ENCODE data around the gene TMX1. TPM values are rescaled to one million over a fixed set of nuclear protein-coding genes. Genes with fewer than 3 reads are reported as not detected.

TMX1 gene
- total and polyA plus RNA-seq, 2 of the 8 experiments (the other 6 are each of a cell fraction or from before 2014, with no cell fraction given), result 26.6 to 84.0 TPM

- Histone ChIP-seq H3K23ac (ENCODE audit: insufficient read length) (no peak overlapping the region), H3K79me1 (ENCODE audit: low read depth, low read length) (no peaks in the 10 kb centered on the region), H3K18ac (ENCODE audit: extremely low read depth, low read length) (no peak overlapping the region), H3K4me2 (ENCODE audit: insufficient read depth in 1 of 2, low read depth in 2 of 2, low read length in 2 of 2) (no peak overlapping the region), H2AK5ac (ENCODE audit: low read depth, low read length) (no peak overlapping the region), H3K27ac (ENCODE audit: low read depth, low read length) (no peak overlapping the region), H3K9me3 (ENCODE audit: insufficient read depth in 2 of 2, low read depth in 1 of 2, low read length in 1 of 2) (no peaks in the 10 kb centered on the region), H3K56ac (replicated peaks; ENCODE audit: insufficient read length, low read depth, low read length) (no peak overlapping the region), H3K27me3 (replicated peaks in 1 of 4; ENCODE audit: control insufficient read depth in 3 of 4, extremely low read depth in 1 of 4, insufficient read depth in 3 of 4, low read length in 3 of 4) (no peaks in the 10 kb centered on the region), H3K79me2 (ENCODE audit: control insufficient read depth in 1 of 2, insufficient read depth in 2 of 2, low read length in 2 of 2) (no peaks in the 10 kb centered on the region), H2BK120ac (replicated peaks; ENCODE audit: low read depth, low read length) (no peak overlapping the region), H3K23me2 (ENCODE audit: low read depth, low read length) (no peaks in the 10 kb centered on the region), H2BK12ac (ENCODE audit: low read depth, low read length) (no peak overlapping the region), H3K36me3 (ENCODE audit: control insufficient read depth in 2 of 4, insufficient read depth in 4 of 4, low read length in 3 of 4) (no peaks in the 10 kb centered on the region), H2BK15ac (ENCODE audit: low read length) (no peak overlapping the region), H3K4ac (replicated peaks; ENCODE audit: insufficient read length, low read depth, low read length) (no peak overlapping the region), H3K4me3 (ENCODE audit: extremely low read depth in 1 of 4, insufficient read depth in 2 of 4, low read depth in 3 of 4, low read length in 4 of 4) (no peak overlapping the region), H3K14ac (ENCODE audit: insufficient read length) (no peak overlapping the region), H2BK20ac (ENCODE audit: low read length) (no peak overlapping the region), H4K5ac (ENCODE audit: insufficient read length, low read depth, low read length) (no peak overlapping the region), H4K8ac (ENCODE audit: extremely low read depth, insufficient read depth, low read length) (no peak overlapping the region), H3K9ac (replicated peaks in 1 of 4; ENCODE audit: extremely low read depth in 1 of 4, low read depth in 3 of 4, low read length in 3 of 4) (no peak overlapping the region), H4K91ac (replicated peaks; ENCODE audit: insufficient read length, low read length) (no peak overlapping the region), H2AFZ (ENCODE audit: low read length) (no peak overlapping the region), H4K20me1 (replicated peaks in 1 of 2; ENCODE audit: control insufficient read depth in 1 of 2, insufficient read depth in 2 of 2, low read length in 2 of 2) (no peaks in the 10 kb centered on the region), H3K4me1 (replicated peaks in 1 of 4; ENCODE audit: control insufficient read depth in 3 of 4, insufficient read depth in 4 of 4, low read length in 3 of 4) (no peaks in the 10 kb centered on the region), H2BK5ac (ENCODE audit: low read depth, low read length) (no peak overlapping the region)
- DNase-seq (ENCODE audit: low read depth in 1 of 2, low spot score in 2 of 2) (no peak), FAIRE-seq (no peak)
- WGBS, 2 experiments (ENCODE audit: extremely low coverage in 1 of 2, insufficient coverage in 1 of 2, insufficient read length in 1 of 2, insufficient replicate concordance in 2 of 2, low coverage in 1 of 2, low lambda C conversion rate in 2 of 2, missing lambda C conversion rate in 1 of 2), result 93% methylated on average over 3 of the region's 3 CpGs; no CpG with 5 or more reads in 1 of the 2 experiments
- ChIA-PET POLR2A (ENCODE audit: partially characterized antibody) (interaction anchor here (0.8 kb wide), 1 partner anchor 36 kb away, joined by 3 read pairs; the partner anchor contains the start of gene TMX1), CTCF (ENCODE audit: partially characterized antibody) (interaction anchor here (0.7 to 1.5 kb wide), 5 partner anchors 12 to 250 kb away, joined by 3 to 6 read pairs (median 4); no protein-coding TSS in a partner anchor)
- TF ChIP-seq POLR2AphosphoS5 (IDR thresholded peaks at IDR 0.05; ENCODE audit: low read depth, low read length) (no peak), BCL11A (IDR thresholded peaks at IDR 0.05; ENCODE audit: low read depth in 2 of 2, low read length in 2 of 2) (no peak)
Measured at GRCh38 chr14:51203881-51204280, 36.2 kb upstream of the TMX1 start.

Data from H1 (cell line).